ENCODE results near the gene GMPR.

Gene GMPR

DNA sequence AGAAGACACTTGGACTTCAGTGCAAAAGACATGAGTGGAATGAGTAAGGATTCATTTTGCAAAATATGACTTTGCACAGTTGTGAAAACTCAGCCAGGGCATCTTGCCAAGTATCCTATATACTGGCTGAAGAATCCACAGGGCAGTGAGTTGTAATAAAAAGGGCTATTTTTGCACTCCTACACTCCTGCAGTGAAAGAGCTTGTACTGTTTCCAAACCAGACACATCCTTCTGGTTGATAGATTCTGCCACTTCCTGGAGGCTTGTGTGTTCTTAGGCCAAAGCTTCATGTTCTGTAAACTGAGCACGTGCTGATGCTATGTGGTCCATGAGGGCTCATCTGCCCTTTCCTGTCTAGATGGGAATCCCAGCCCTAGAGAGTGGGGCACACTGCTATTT is 34.9 kb downstream of the GMPR start:
- Histone ChIP-seq H3K36me3 (ENCODE audit: insufficient read depth, low read length) (no peaks in the 10 kb centered on the region), H3K27ac (ENCODE audit: low read depth, low read length) (no peak overlapping the region)

DNA sequence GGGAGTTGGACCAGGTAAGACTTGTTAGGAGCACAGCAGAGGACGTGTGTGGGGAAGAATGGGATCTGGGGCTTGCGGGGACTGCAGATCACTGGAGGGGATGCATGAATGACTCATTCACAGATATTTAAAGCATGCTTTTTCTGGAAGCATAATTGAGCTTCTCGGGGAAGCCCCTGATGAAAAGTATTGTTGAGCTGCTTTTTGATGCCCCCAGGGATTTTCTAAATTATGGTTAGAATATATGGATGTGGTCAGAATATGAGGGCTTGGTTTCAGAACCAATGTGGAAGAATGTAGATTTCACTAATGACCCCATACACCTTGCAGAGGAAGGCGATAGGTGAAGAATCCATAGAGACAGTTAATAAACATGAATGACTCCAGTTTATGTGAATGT is 36.1 kb downstream of the GMPR start:
- no peaks in the 10 kb centered on the region for H3K36me3 ChIP-seq (ENCODE audit: insufficient read depth, low read length)
- H3K4me1 ChIP-seq (ENCODE audit: control insufficient read depth, insufficient read depth, low read length, unreplicated experiment), result peaks cover 8% of the 10 kb centered on the region
- H3K4me3 ChIP-seq (ENCODE audit: low read depth, low read length), result no peak overlapping the region
- H2AFZ ChIP-seq (ENCODE audit: low read length, unreplicated experiment), result no peak overlapping the region
- H3K27me3 ChIP-seq (ENCODE audit: insufficient read depth, low read length), result no peaks in the 10 kb centered on the region
- no peak overlapping the region for H3K27ac ChIP-seq (ENCODE audit: low read depth, low read length)
- no peaks in the 10 kb centered on the region for H3K79me2 ChIP-seq (ENCODE audit: control insufficient read depth, insufficient read depth, low read length, unreplicated experiment)

More for the DNA sequence above, 34.9 kb downstream of the GMPR start:
- Histone ChIP-seq H3K4me1 (ENCODE audit: control insufficient read depth, insufficient read depth, low read length, unreplicated experiment) (peaks cover 8% of the 10 kb centered on the region), H2AFZ (ENCODE audit: low read length, unreplicated experiment) (no peak overlapping the region), H3K4me3 (ENCODE audit: low read depth, low read length) (no peak overlapping the region), H3K27me3 (ENCODE audit: insufficient read depth, low read length) (no peaks in the 10 kb centered on the region), H3K79me2 (ENCODE audit: control insufficient read depth, insufficient read depth, low read length, unreplicated experiment) (no peaks in the 10 kb centered on the region)

DNA sequence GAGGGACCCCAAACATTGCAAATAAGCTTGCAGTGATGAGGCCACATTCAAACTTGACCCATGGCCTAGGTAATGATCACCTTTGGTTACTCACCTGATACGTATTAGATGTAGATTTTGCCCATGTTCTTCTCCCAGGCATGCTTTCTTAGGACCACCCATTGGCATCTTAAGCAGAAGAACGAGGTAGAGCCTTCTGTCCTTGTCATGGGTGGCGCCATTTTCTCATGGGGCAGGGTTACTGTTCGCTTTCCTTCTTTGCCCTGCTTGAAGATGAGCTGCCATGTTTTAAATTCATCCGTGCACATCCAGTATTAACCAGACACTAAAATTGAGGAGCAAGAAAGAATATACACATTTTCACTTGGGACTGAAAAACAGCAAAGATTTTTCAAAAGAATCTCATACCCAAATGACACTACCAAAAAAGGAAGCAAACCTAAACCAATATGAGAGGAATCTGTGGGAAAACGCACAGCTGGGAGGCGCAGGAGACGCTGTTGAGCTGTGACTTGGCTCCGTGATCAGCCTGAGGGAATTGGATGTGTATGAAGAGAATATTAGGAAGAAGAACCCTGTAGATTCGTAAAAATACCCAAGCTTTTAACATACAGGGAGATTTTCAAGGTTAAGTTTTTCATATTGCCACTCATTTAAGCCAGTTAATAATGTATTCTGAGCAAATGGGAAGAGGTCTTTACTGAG is 36.6 kb downstream of the GMPR start:
- Histone ChIP-seq H3K79me2 (ENCODE audit: control insufficient read depth, insufficient read depth, low read length, unreplicated experiment) (no peaks in the 10 kb centered on the region), H3K27ac (ENCODE audit: low read depth, low read length) (no peak overlapping the region), H3K4me3 (ENCODE audit: low read depth, low read length) (no peak overlapping the region), H2AFZ (ENCODE audit: low read length, unreplicated experiment) (no peak overlapping the region), H3K36me3 (ENCODE audit: insufficient read depth, low read length) (no peaks in the 10 kb centered on the region), H3K4me1 (ENCODE audit: control insufficient read depth, insufficient read depth, low read length, unreplicated experiment) (peaks cover 8% of the 10 kb centered on the region), H3K27me3 (ENCODE audit: insufficient read depth, low read length) (no peaks in the 10 kb centered on the region)

DNA sequence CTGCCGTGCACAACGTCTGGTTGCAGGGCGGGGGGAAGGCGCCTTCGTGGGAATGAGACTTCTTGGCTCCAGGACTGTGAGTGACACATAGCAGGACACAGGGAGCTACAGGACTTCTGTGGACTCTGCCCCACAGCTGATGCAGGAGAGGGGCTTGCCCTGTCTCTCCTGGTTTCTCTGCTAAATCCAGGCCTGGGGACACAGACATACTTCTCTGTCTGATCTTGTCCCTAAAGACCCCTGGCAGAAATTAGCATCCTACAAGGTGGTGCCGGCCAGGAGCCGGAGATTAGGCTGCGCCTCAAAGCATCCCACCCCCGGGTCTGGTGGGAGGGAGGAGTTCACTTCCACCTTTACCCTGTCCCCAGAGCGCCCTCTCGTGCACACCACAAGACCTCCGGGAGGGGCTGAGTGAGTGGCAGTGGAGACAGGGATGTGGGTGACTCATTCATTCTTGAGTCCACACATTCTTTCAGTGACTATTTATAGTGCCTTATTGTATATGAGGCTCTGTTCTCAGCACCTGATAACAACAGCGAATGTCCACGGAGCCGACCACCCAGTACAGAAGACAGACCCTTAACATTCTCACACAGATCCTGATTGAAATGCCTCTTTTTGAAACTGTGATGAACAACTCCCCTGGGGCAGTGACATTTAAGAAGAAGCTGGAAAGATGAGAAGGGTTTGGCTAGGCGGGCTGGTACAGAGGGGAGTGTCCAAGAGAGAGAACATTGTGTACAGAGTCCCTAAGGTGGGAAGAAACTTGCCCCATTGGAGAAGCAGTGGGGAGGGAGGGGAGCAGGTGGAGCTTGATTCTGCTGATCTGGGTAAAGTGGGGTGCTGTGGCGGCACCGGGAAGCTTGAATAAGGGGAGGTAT is 39.0 kb downstream of the GMPR start:
- Histone ChIP-seq H2AFZ (ENCODE audit: low read length, unreplicated experiment) (no peak overlapping the region), H3K27me3 (ENCODE audit: insufficient read depth, low read length) (no peaks in the 10 kb centered on the region), H3K27ac (ENCODE audit: low read depth, low read length) (peak overlapping the region; percentile 23; the same call in 1 of the 2 replicates), H3K79me2 (ENCODE audit: control insufficient read depth, insufficient read depth, low read length, unreplicated experiment) (no peaks in the 10 kb centered on the region), H3K36me3 (ENCODE audit: insufficient read depth, low read length) (no peaks in the 10 kb centered on the region), H3K4me3 (ENCODE audit: low read depth, low read length) (peak overlapping the region; percentile 16; the same call in 1 of the 2 replicates), H3K4me1 (ENCODE audit: control insufficient read depth, insufficient read depth, low read length, unreplicated experiment) (peaks cover 8% of the 10 kb centered on the region)

- Histone ChIP-seq H3K79me2 (ENCODE audit: control insufficient read depth, insufficient read depth, low read length, unreplicated experiment) (no peaks in the 10 kb centered on the region), H3K4me3 (ENCODE audit: low read depth, low read length) (no peak overlapping the region), H3K36me3 (ENCODE audit: insufficient read depth, low read length) (no peaks in the 10 kb centered on the region), H3K4me1 (ENCODE audit: control insufficient read depth, insufficient read depth, low read length, unreplicated experiment) (peaks cover 8% of the 10 kb centered on the region), H3K27me3 (ENCODE audit: insufficient read depth, low read length) (no peaks in the 10 kb centered on the region), H2AFZ (ENCODE audit: low read length, unreplicated experiment) (no peak overlapping the region), H3K27ac (ENCODE audit: low read depth, low read length) (no peak overlapping the region)
Observed at GRCh38 chr6:16278048-16278724, 39.8 kb downstream of the GMPR start.

GRCh38 chr6:16278750-16279149 is 40.4 kb downstream of the GMPR start:
- H2AFZ ChIP-seq (ENCODE audit: low read length, unreplicated experiment), result no peak overlapping the region

GRCh38 chr6:16279243-16279642 is 40.9 kb downstream of the GMPR start:
- Histone ChIP-seq H3K36me3 (ENCODE audit: insufficient read depth, low read length) (no peaks in the 10 kb centered on the region), H3K4me3 (ENCODE audit: low read depth, low read length) (no peak overlapping the region), H2AFZ (ENCODE audit: low read length, unreplicated experiment) (no peak overlapping the region), H3K4me1 (ENCODE audit: control insufficient read depth, insufficient read depth, low read length, unreplicated experiment) (peaks cover 8% of the 10 kb centered on the region), H3K27me3 (ENCODE audit: insufficient read depth, low read length) (no peaks in the 10 kb centered on the region), H3K79me2 (ENCODE audit: control insufficient read depth, insufficient read depth, low read length, unreplicated experiment) (no peaks in the 10 kb centered on the region), H3K27ac (ENCODE audit: low read depth, low read length) (no peak overlapping the region)

More at GRCh38 chr6:16278750-16279149, 40.4 kb downstream of the GMPR start:
- no peak overlapping the region for H3K27ac ChIP-seq (ENCODE audit: low read depth, low read length)
- no peak overlapping the region for H3K4me3 ChIP-seq (ENCODE audit: low read depth, low read length)
- no peaks in the 10 kb centered on the region for H3K36me3 ChIP-seq (ENCODE audit: insufficient read depth, low read length)
- H3K79me2 ChIP-seq (ENCODE audit: control insufficient read depth, insufficient read depth, low read length, unreplicated experiment), result no peaks in the 10 kb centered on the region
- H3K4me1 ChIP-seq (ENCODE audit: control insufficient read depth, insufficient read depth, low read length, unreplicated experiment), result peaks cover 8% of the 10 kb centered on the region
- no peaks in the 10 kb centered on the region for H3K27me3 ChIP-seq (ENCODE audit: insufficient read depth, low read length)

DNA sequence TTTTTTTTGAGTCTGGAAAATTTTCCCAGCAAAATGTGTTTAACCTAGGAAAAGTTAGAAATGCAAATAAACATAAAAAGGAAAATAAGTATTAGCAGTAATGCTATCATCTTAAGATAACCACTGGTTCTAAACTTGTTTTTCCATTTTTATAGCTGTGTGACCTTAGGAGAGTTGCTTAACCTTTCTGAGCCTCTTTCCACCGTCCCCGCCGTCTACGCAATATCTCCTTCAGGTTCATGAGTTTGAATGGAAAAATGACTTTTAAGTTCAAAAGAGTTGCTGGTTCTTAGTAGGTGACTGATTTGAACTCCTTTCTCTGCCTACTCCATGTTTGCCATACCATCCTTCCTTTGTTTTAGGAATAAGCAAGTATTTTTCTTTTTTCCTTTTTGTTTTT is 44.0 kb downstream of the GMPR start:
- H3K4me3 ChIP-seq (ENCODE audit: low read depth, low read length), result no peak overlapping the region
- no peaks in the 10 kb centered on the region for H3K36me3 ChIP-seq (ENCODE audit: insufficient read depth, low read length)
- no peaks in the 10 kb centered on the region for H3K27me3 ChIP-seq (ENCODE audit: insufficient read depth, low read length)
- H3K79me2 ChIP-seq (ENCODE audit: control insufficient read depth, insufficient read depth, low read length, unreplicated experiment), result no peaks in the 10 kb centered on the region
- peaks cover 8% of the 10 kb centered on the region for H3K4me1 ChIP-seq (ENCODE audit: control insufficient read depth, insufficient read depth, low read length, unreplicated experiment)
- no peak overlapping the region for H2AFZ ChIP-seq (ENCODE audit: low read length, unreplicated experiment)
- no peak overlapping the region for H3K27ac ChIP-seq (ENCODE audit: low read depth, low read length)

GRCh38 chr6:16284472-16284871 is 46.1 kb downstream of the GMPR start:
- no peaks in the 10 kb centered on the region for H3K36me3 ChIP-seq (ENCODE audit: insufficient read depth, low read length)
- no peaks in the 10 kb centered on the region for H3K79me2 ChIP-seq (ENCODE audit: control insufficient read depth, insufficient read depth, low read length, unreplicated experiment)
- H3K27ac ChIP-seq (ENCODE audit: low read depth, low read length), result no peak overlapping the region
- no peaks in the 10 kb centered on the region for H3K4me1 ChIP-seq (ENCODE audit: control insufficient read depth, insufficient read depth, low read length, unreplicated experiment)
- H3K27me3 ChIP-seq (ENCODE audit: insufficient read depth, low read length), result no peaks in the 10 kb centered on the region
- H2AFZ ChIP-seq (ENCODE audit: low read length, unreplicated experiment), result no peak overlapping the region
- H3K4me3 ChIP-seq (ENCODE audit: low read depth, low read length), result no peak overlapping the region

- H3K27me3 ChIP-seq (ENCODE audit: insufficient read depth, low read length), result no peaks in the 10 kb centered on the region
- H3K4me1 ChIP-seq (ENCODE audit: control insufficient read depth, insufficient read depth, low read length, unreplicated experiment), result no peaks in the 10 kb centered on the region
- H3K79me2 ChIP-seq (ENCODE audit: control insufficient read depth, insufficient read depth, low read length, unreplicated experiment), result no peaks in the 10 kb centered on the region
- no peak overlapping the region for H2AFZ ChIP-seq (ENCODE audit: low read length, unreplicated experiment)
- no peak overlapping the region for H3K4me3 ChIP-seq (ENCODE audit: low read depth, low read length)
- H3K27ac ChIP-seq (ENCODE audit: low read depth, low read length), result no peak overlapping the region
- no peaks in the 10 kb centered on the region for H3K36me3 ChIP-seq (ENCODE audit: insufficient read depth, low read length)
Observed at GRCh38 chr6:16285467-16286150, 47.2 kb downstream of the GMPR start.
